ENCODE data around the gene PIAS1.

Gene PIAS1

GRCh38 chr15:68175526-68175925 lies 121.4 kb downstream of the PIAS1 start:
- Histone ChIP-seq H3K9ac (ENCODE audit: low read length) (no peak overlapping the region), H3K79me2 (ENCODE audit: insufficient read depth, low read length) (no peaks in the 10 kb centered on the region), H2AFZ (ENCODE audit: low read depth, low read length, severe bottlenecking) (no peak overlapping the region), H3K9me3 (ENCODE audit: insufficient read depth, low read length) (no peaks in the 10 kb centered on the region), H3K36me3 (ENCODE audit: low read length) (peaks cover 32% of the 10 kb centered on the region), H3K4me3 (ENCODE audit: insufficient read depth, low read length, poor library complexity, severe bottlenecking) (no peak overlapping the region), H4K20me1 (ENCODE audit: low read depth, low read length) (no peaks in the 10 kb centered on the region), H3F3A (ENCODE audit: insufficient read depth) (peaks cover 3% of the 10 kb centered on the region; the same call in 1 of the 2 replicates), H3K4me2 (ENCODE audit: low read depth, low read length, poor library complexity, severe bottlenecking) (no peak overlapping the region), H3K9me2 (replicated peaks; ENCODE audit: insufficient read depth, low read length) (no peaks in the 10 kb centered on the region), H3K27ac (ENCODE audit: low read depth, low read length) (no peak overlapping the region), H3K27me3 (ENCODE audit: low read length) (no peaks in the 10 kb centered on the region)
- TF ChIP-seq CTCF (IDR thresholded peaks at IDR 0.05; ENCODE audit: insufficient read depth, low read length, poor library complexity, severe bottlenecking) (no peak), EZH2phosphoT487 (conservative IDR thresholded peaks at IDR 0.05; ENCODE audit: low read length) (no peak)

DNA sequence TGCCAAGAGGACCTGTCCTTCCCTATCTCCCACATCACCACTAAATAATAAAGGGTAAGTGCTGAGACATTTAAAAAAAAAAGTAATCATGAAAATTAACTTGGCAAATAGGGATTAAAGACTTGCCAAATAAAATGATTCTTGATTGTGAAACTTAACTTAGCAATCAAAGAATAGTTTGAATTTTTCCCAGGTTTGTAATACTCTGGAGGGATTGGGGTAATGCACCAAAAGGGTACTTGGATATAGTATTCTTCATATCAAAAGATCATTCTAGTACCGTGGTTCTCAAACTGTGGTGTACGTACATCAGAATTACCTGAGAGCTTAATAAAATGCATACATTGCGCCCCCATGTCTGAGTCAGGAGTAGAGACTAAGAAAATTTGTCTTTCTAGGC lies 122.5 kb downstream of the PIAS1 start:
- Histone ChIP-seq H4K20me1 (ENCODE audit: low read depth, low read length) (no peaks in the 10 kb centered on the region), H3K9me2 (replicated peaks; ENCODE audit: insufficient read depth, low read length) (no peaks in the 10 kb centered on the region), H3K9me3 (ENCODE audit: insufficient read depth, low read length) (no peaks in the 10 kb centered on the region), H3K79me2 (ENCODE audit: insufficient read depth, low read length) (no peaks in the 10 kb centered on the region), H3F3A (ENCODE audit: insufficient read depth) (peaks cover 3% of the 10 kb centered on the region; the same call in 1 of the 2 replicates), H3K36me3 (ENCODE audit: low read length) (peaks cover 36% of the 10 kb centered on the region), H3K9ac (ENCODE audit: low read length) (no peak overlapping the region), H3K27ac (ENCODE audit: low read depth, low read length) (no peak overlapping the region), H3K27me3 (ENCODE audit: low read length) (no peaks in the 10 kb centered on the region), H2AFZ (ENCODE audit: low read depth, low read length, severe bottlenecking) (no peak overlapping the region), H3K4me2 (ENCODE audit: low read depth, low read length, poor library complexity, severe bottlenecking) (no peak overlapping the region), H3K4me3 (ENCODE audit: insufficient read depth, low read length, poor library complexity, severe bottlenecking) (no peak overlapping the region)
- TF ChIP-seq EZH2phosphoT487 (conservative IDR thresholded peaks at IDR 0.05; ENCODE audit: low read length) (no peak), CTCF (IDR thresholded peaks at IDR 0.05; ENCODE audit: insufficient read depth, low read length, poor library complexity, severe bottlenecking) (no peak)

- Histone ChIP-seq H3K4me2 (ENCODE audit: low read depth, low read length, poor library complexity, severe bottlenecking) (no peak overlapping the region), H3K27ac (ENCODE audit: low read depth, low read length) (no peak overlapping the region), H3F3A (ENCODE audit: insufficient read depth) (peaks cover 3% of the 10 kb centered on the region; the same call in 1 of the 2 replicates), H3K9me3 (ENCODE audit: insufficient read depth, low read length) (no peaks in the 10 kb centered on the region), H3K79me2 (ENCODE audit: insufficient read depth, low read length) (no peaks in the 10 kb centered on the region), H2AFZ (ENCODE audit: low read depth, low read length, severe bottlenecking) (no peak overlapping the region), H3K9me2 (replicated peaks; ENCODE audit: insufficient read depth, low read length) (no peaks in the 10 kb centered on the region), H3K9ac (ENCODE audit: low read length) (no peak overlapping the region), H3K4me3 (ENCODE audit: insufficient read depth, low read length, poor library complexity, severe bottlenecking) (no peak overlapping the region), H3K27me3 (ENCODE audit: low read length) (no peaks in the 10 kb centered on the region), H3K36me3 (ENCODE audit: low read length) (peaks cover 39% of the 10 kb centered on the region), H4K20me1 (ENCODE audit: low read depth, low read length) (no peaks in the 10 kb centered on the region)
- TF ChIP-seq EZH2phosphoT487 (conservative IDR thresholded peaks at IDR 0.05; ENCODE audit: low read length) (no peak), CTCF (IDR thresholded peaks at IDR 0.05; ENCODE audit: insufficient read depth, low read length, poor library complexity, severe bottlenecking) (no peak)
Observed at GRCh38 chr15:68177742-68178141, 123.6 kb downstream of the PIAS1 start.

Data from SU-DHL-6 (cell line).